ENCODE data around the gene PSMF1.

PSMF1 gene

GRCh38 chr20:1122388-1123315, 4.2 kb downstream of the PSMF1 start:
- Histone ChIP-seq H3K4me3 (ENCODE audit: extremely low read depth, insufficient read depth, low read length, poor library complexity, severe bottlenecking) (no peak overlapping the region), H3K9me3 (ENCODE audit: control insufficient read depth, low read length) (no peaks in the 10 kb centered on the region), H3K4me1 (ENCODE audit: control insufficient read depth, insufficient read depth, low read length, poor library complexity, severe bottlenecking) (peaks cover 19% of the 10 kb centered on the region), H3K36me3 (ENCODE audit: control insufficient read depth, insufficient read depth, low read length) (peaks cover 74% of the 10 kb centered on the region), H3K27ac (ENCODE audit: low read depth, low read length, severe bottlenecking) (no peak overlapping the region)
- WGBS, 2 experiments (ENCODE audit: insufficient coverage in 2 of 2) = 94 to 98% methylated on average over 6 to 8 of the region's 12 CpGs

- H3K4me1 ChIP-seq (ENCODE audit: control insufficient read depth, insufficient read depth, low read length, poor library complexity, severe bottlenecking) = peaks cover 15% of the 10 kb centered on the region
- no peak overlapping the region for H3K27ac ChIP-seq (ENCODE audit: low read depth, low read length, severe bottlenecking)
- WGBS, 2 experiments (ENCODE audit: insufficient coverage in 2 of 2) = 100% methylated on average over 1 of the region's 3 CpGs; no CpG with 5 or more reads in 1 of the 2 experiments
- H3K36me3 ChIP-seq (ENCODE audit: control insufficient read depth, insufficient read depth, low read length) = peaks cover 83% of the 10 kb centered on the region
- no peaks in the 10 kb centered on the region for H3K9me3 ChIP-seq (ENCODE audit: control insufficient read depth, low read length)
- no peak overlapping the region for H3K4me3 ChIP-seq (ENCODE audit: extremely low read depth, insufficient read depth, low read length, poor library complexity, severe bottlenecking)
These were observed 5.3 kb downstream of the PSMF1 start for GRCh38 chr20:1123666-1124065.

- no peak overlapping the region for H3K27ac ChIP-seq (ENCODE audit: low read depth, low read length, severe bottlenecking)
- no peaks in the 10 kb centered on the region for H3K9me3 ChIP-seq (ENCODE audit: control insufficient read depth, low read length)
- H3K36me3 ChIP-seq (ENCODE audit: control insufficient read depth, insufficient read depth, low read length) = peaks cover 90% of the 10 kb centered on the region
- WGBS, 2 experiments (ENCODE audit: insufficient coverage in 2 of 2) = no CpG with 5 or more reads among the region's 3 CpGs
- peaks cover 15% of the 10 kb centered on the region for H3K4me1 ChIP-seq (ENCODE audit: control insufficient read depth, insufficient read depth, low read length, poor library complexity, severe bottlenecking)
- H3K4me3 ChIP-seq (ENCODE audit: extremely low read depth, insufficient read depth, low read length, poor library complexity, severe bottlenecking) = no peak overlapping the region
These were observed 6.0 kb downstream of the PSMF1 start for GRCh38 chr20:1124421-1124820.

GRCh38 chr20:1125277-1125676, 6.9 kb downstream of the PSMF1 start:
- H3K9me3 ChIP-seq (ENCODE audit: control insufficient read depth, low read length) = no peaks in the 10 kb centered on the region
- H3K4me3 ChIP-seq (ENCODE audit: extremely low read depth, insufficient read depth, low read length, poor library complexity, severe bottlenecking) = no peak overlapping the region
- no peak overlapping the region for H3K27ac ChIP-seq (ENCODE audit: low read depth, low read length, severe bottlenecking)
- WGBS, 2 experiments (ENCODE audit: insufficient coverage in 2 of 2) = 93 to 94% methylated on average over 2 to 6 of the region's 7 CpGs
- peaks cover 11% of the 10 kb centered on the region for H3K4me1 ChIP-seq (ENCODE audit: control insufficient read depth, insufficient read depth, low read length, poor library complexity, severe bottlenecking)
- peaks cover 93% of the 10 kb centered on the region for H3K36me3 ChIP-seq (ENCODE audit: control insufficient read depth, insufficient read depth, low read length)

GRCh38 chr20:1127840-1128239, 9.4 kb downstream of the PSMF1 start:
- Histone ChIP-seq H3K4me1 (ENCODE audit: control insufficient read depth, insufficient read depth, low read length, poor library complexity, severe bottlenecking) (peaks cover under 1% of the 10 kb centered on the region), H3K27ac (ENCODE audit: low read depth, low read length, severe bottlenecking) (no peak overlapping the region), H3K4me3 (ENCODE audit: extremely low read depth, insufficient read depth, low read length, poor library complexity, severe bottlenecking) (no peak overlapping the region), H3K36me3 (ENCODE audit: control insufficient read depth, insufficient read depth, low read length) (peaks cover 95% of the 10 kb centered on the region), H3K9me3 (ENCODE audit: control insufficient read depth, low read length) (no peaks in the 10 kb centered on the region)
- 83% methylated on average over 1 of the region's 1 CpG; no CpG with 5 or more reads in 1 of the 2 experiments for WGBS, 2 experiments (ENCODE audit: insufficient coverage in 2 of 2)

- WGBS, 2 experiments (ENCODE audit: insufficient coverage in 2 of 2) = 92 to 100% methylated on average over 2 to 3 of the region's 4 CpGs
These were observed 11.8 kb downstream of the PSMF1 start for GRCh38 chr20:1130058-1130694.

DNA sequence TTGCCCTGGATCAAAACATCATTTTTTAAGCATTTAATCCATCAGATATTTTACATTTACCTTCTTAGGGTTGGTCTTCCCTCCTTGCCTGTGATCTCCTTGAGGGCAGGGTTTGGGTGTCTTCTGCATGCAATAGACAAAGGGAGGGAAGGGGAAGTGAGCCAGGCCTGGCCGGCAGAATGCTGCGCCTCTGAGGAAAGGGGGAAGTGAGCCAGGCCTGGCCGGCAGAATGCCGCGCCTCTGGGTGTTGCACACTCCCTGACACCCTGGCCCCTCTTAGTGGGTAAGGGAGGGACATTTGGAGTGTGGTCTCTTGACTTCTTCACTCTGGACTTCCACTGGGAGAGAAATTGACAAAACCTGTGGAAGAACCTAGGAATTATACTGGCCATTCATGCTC, 12.4 kb downstream of the PSMF1 start:
- Histone ChIP-seq H3K36me3 (ENCODE audit: control insufficient read depth, insufficient read depth, low read length) (peaks cover 83% of the 10 kb centered on the region), H3K4me1 (ENCODE audit: control insufficient read depth, insufficient read depth, low read length, poor library complexity, severe bottlenecking) (no peaks in the 10 kb centered on the region), H3K27ac (ENCODE audit: low read depth, low read length, severe bottlenecking) (no peak overlapping the region), H3K4me3 (ENCODE audit: extremely low read depth, insufficient read depth, low read length, poor library complexity, severe bottlenecking) (no peak overlapping the region), H3K9me3 (ENCODE audit: control insufficient read depth, low read length) (no peaks in the 10 kb centered on the region)
- WGBS, 2 experiments (ENCODE audit: insufficient coverage in 2 of 2) = 100% methylated on average over 4 of the region's 5 CpGs; no CpG with 5 or more reads in 1 of the 2 experiments

More at GRCh38 chr20:1130058-1130694, 11.8 kb downstream of the PSMF1 start:
- H3K36me3 ChIP-seq (ENCODE audit: control insufficient read depth, insufficient read depth, low read length) = peaks cover 83% of the 10 kb centered on the region
- no peaks in the 10 kb centered on the region for H3K9me3 ChIP-seq (ENCODE audit: control insufficient read depth, low read length)
- no peak overlapping the region for H3K27ac ChIP-seq (ENCODE audit: low read depth, low read length, severe bottlenecking)
- H3K4me1 ChIP-seq (ENCODE audit: control insufficient read depth, insufficient read depth, low read length, poor library complexity, severe bottlenecking) = no peaks in the 10 kb centered on the region
- H3K4me3 ChIP-seq (ENCODE audit: extremely low read depth, insufficient read depth, low read length, poor library complexity, severe bottlenecking) = no peak overlapping the region

- WGBS, 2 experiments (ENCODE audit: insufficient coverage in 2 of 2) = 91 to 96% methylated on average over 3 of the region's 3 CpGs
- no peaks in the 10 kb centered on the region for H3K4me1 ChIP-seq (ENCODE audit: control insufficient read depth, insufficient read depth, low read length, poor library complexity, severe bottlenecking)
- no peak overlapping the region for H3K27ac ChIP-seq (ENCODE audit: low read depth, low read length, severe bottlenecking)
- H3K4me3 ChIP-seq (ENCODE audit: extremely low read depth, insufficient read depth, low read length, poor library complexity, severe bottlenecking) = no peak overlapping the region
- H3K36me3 ChIP-seq (ENCODE audit: control insufficient read depth, insufficient read depth, low read length) = peaks cover 82% of the 10 kb centered on the region
- H3K9me3 ChIP-seq (ENCODE audit: control insufficient read depth, low read length) = no peaks in the 10 kb centered on the region
These were observed 13.0 kb downstream of the PSMF1 start for GRCh38 chr20:1131354-1131753.

- Histone ChIP-seq H3K4me1 (ENCODE audit: control insufficient read depth, insufficient read depth, low read length, poor library complexity, severe bottlenecking) (no peaks in the 10 kb centered on the region), H3K27ac (ENCODE audit: low read depth, low read length, severe bottlenecking) (no peak overlapping the region), H3K36me3 (ENCODE audit: control insufficient read depth, insufficient read depth, low read length) (peaks cover 76% of the 10 kb centered on the region), H3K4me3 (ENCODE audit: extremely low read depth, insufficient read depth, low read length, poor library complexity, severe bottlenecking) (no peak overlapping the region), H3K9me3 (ENCODE audit: control insufficient read depth, low read length) (no peaks in the 10 kb centered on the region)
- 100% methylated on average over 2 of the region's 2 CpGs; no CpG with 5 or more reads in 1 of the 2 experiments for WGBS, 2 experiments (ENCODE audit: insufficient coverage in 2 of 2)
These were observed 16.0 kb downstream of the PSMF1 start for GRCh38 chr20:1134355-1134754.

- H3K4me1 ChIP-seq (ENCODE audit: control insufficient read depth, insufficient read depth, low read length, poor library complexity, severe bottlenecking) = no peaks in the 10 kb centered on the region
- H3K4me3 ChIP-seq (ENCODE audit: extremely low read depth, insufficient read depth, low read length, poor library complexity, severe bottlenecking) = no peak overlapping the region
- no peaks in the 10 kb centered on the region for H3K9me3 ChIP-seq (ENCODE audit: control insufficient read depth, low read length)
- 96 to 98% methylated on average over 6 to 12 of the region's 12 CpGs for WGBS, 2 experiments (ENCODE audit: insufficient coverage in 2 of 2)
- no peak overlapping the region for H3K27ac ChIP-seq (ENCODE audit: low read depth, low read length, severe bottlenecking)
- peaks cover 75% of the 10 kb centered on the region for H3K36me3 ChIP-seq (ENCODE audit: control insufficient read depth, insufficient read depth, low read length)
These were observed 16.4 kb downstream of the PSMF1 start for GRCh38 chr20:1134836-1135235.
